ENCODE data around the gene ARHGEF39.

DNA sequence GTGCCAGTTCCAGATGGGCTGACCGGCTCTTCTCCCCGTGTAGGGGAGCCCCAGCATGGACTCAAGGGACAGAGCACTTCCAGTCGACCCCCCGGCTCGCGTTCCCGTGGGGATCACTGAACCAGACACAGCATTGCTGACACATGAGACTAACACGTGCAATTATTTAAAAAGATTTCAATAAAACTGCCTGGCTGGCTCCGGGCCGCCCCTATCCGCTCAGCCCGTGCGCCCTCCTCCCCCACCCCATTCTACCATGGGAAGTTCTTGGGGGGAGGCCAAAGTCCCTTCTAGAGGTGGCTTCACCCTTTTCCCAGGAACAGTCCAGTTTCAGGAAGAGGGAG is 55.2 kb downstream of the ARHGEF39 start:
- TF ChIP-seq, protein P1, sequence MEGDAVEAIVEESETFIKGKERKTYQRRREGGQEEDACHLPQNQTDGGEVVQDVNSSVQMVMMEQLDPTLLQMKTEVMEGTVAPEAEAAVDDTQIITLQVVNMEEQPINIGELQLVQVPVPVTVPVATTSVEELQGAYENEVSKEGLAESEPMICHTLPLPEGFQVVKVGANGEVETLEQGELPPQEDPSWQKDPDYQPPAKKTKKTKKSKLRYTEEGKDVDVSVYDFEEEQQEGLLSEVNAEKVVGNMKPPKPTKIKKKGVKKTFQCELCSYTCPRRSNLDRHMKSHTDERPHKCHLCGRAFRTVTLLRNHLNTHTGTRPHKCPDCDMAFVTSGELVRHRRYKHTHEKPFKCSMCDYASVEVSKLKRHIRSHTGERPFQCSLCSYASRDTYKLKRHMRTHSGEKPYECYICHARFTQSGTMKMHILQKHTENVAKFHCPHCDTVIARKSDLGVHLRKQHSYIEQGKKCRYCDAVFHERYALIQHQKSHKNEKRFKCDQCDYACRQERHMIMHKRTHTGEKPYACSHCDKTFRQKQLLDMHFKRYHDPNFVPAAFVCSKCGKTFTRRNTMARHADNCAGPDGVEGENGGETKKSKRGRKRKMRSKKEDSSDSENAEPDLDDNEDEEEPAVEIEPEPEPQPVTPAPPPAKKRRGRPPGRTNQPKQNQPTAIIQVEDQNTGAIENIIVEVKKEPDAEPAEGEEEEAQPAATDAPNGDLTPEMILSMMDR (IDR thresholded peaks at IDR 0.05; ENCODE audit: poor library complexity) = no peak
- TF ChIP-seq EZH2phosphoT487 (IDR thresholded peaks at IDR 0.05; ENCODE audit: low read depth, severe bottlenecking, unreplicated experiment) (no peak), EZH2 (IDR thresholded peaks at IDR 0.05; ENCODE audit: borderline replicate concordance) (no peak)

Data from hepatocyte (in vitro differentiated cells).